ENCODE data around the gene GRAMD1B.
"Not testable (repeated sequence)": the region's sequence is repeated elsewhere in the genome, so short reads cannot be mapped to it uniquely, and the experiment has no call there.

The GRAMD1B gene

GRCh38 chr11:123517559-123518364 is 87.7 kb downstream of the GRAMD1B start:
- H3K4me3 ChIP-seq (replicated peaks; ENCODE audit: low read depth, low read length) = no peak overlapping the region
- no peak for TF ChIP-seq CTCF (IDR thresholded peaks at IDR 0.05; ENCODE audit: low read length, missing control alignments)
- no peak for DNase-seq (ENCODE audit: low read depth)

- DNase-seq (ENCODE audit: low read depth) = no peak
- H3K4me3 ChIP-seq (replicated peaks; ENCODE audit: low read depth, low read length) = no peak overlapping the region
- TF ChIP-seq CTCF (IDR thresholded peaks at IDR 0.05; ENCODE audit: low read length, missing control alignments) = no peak
These were observed 88.5 kb downstream of the GRAMD1B start for GRCh38 chr11:123518496-123519054.

GRCh38 chr11:123519055-123519796 is 89.2 kb downstream of the GRAMD1B start:
- TF ChIP-seq CTCF (IDR thresholded peaks at IDR 0.05; ENCODE audit: low read length, missing control alignments) = no peak
- DNase-seq (ENCODE audit: low read depth) = peak; percentile 30
- no peak overlapping the region for H3K4me3 ChIP-seq (replicated peaks; ENCODE audit: low read depth, low read length)

GRCh38 chr11:123519797-123520193 is 89.7 kb downstream of the GRAMD1B start:
- no peak for TF ChIP-seq CTCF (IDR thresholded peaks at IDR 0.05; ENCODE audit: low read length, missing control alignments)
- no peak overlapping the region for H3K4me3 ChIP-seq (replicated peaks; ENCODE audit: low read depth, low read length)
- DNase-seq (ENCODE audit: low read depth) = no peak

- not testable (repeated sequence) for DNase-seq (ENCODE audit: low read depth)
These were observed 90.4 kb downstream of the GRAMD1B start for GRCh38 chr11:123520476-123520875.

GRCh38 chr11:123521001-123521400 is 90.9 kb downstream of the GRAMD1B start:
- H3K4me3 ChIP-seq (replicated peaks; ENCODE audit: low read depth, low read length) = no peak overlapping the region
- DNase-seq (ENCODE audit: low read depth) = no peak
- TF ChIP-seq CTCF (IDR thresholded peaks at IDR 0.05; ENCODE audit: low read length, missing control alignments) = no peak

More at GRCh38 chr11:123520476-123520875, 90.4 kb downstream of the GRAMD1B start:
- H3K4me3 ChIP-seq (replicated peaks; ENCODE audit: low read depth, low read length) = not testable (repeated sequence)

GRCh38 chr11:123521930-123522329 is 91.9 kb downstream of the GRAMD1B start:
- no peak for TF ChIP-seq CTCF (IDR thresholded peaks at IDR 0.05; ENCODE audit: low read length, missing control alignments)

More at GRCh38 chr11:123521930-123522329, 91.9 kb downstream of the GRAMD1B start:
- no peak overlapping the region for H3K4me3 ChIP-seq (replicated peaks; ENCODE audit: low read depth, low read length)
- no peak for DNase-seq (ENCODE audit: low read depth)
